Limb (tissue), 2 donors: ENCODE results near the gene BUD23.
A peak's percentile ranks its signal among the peaks of the same experiment; 100 is the strongest.
"Not testable (repeated sequence)": the region's sequence is repeated elsewhere in the genome, so short reads cannot be mapped to it uniquely, and the experiment has no call there.

Experiments
- DNase-seq, 2 donors: peaks; one replicate each; pipeline ENCODE4 v3.0.0-alpha.2; 2016; ENCODE audit errors: extremely low spot score in 2 of 2

The BUD23 gene

DNA sequence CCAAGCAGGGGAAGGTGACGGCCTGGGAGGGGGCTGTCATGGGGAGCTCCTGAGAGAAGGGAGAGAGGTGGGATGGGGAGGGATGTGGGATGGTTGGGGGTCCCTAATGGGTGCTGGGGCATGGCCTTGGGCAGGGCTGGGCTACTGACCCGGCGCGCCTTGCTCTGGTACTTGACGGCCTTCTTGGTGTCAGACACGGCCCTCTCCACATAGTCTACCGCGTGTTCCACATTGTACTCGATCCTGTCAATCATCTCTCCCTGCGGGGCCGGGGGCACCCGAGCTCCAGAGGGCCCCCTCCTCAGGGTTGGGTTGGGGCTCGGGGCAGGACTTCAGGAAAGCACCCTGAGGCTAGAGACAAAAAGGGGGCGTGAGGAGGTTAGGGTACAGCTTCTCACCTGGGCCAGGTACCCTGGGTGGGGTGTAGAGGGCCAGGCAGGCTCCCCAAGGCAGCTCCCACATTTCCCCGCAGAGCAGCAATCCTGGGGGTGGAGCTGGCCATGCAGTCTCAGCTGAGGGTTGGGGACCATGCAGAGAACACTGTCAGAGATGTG, 17.3 kb downstream of the BUD23 start:
- DNase-seq, result no peak

DNA sequence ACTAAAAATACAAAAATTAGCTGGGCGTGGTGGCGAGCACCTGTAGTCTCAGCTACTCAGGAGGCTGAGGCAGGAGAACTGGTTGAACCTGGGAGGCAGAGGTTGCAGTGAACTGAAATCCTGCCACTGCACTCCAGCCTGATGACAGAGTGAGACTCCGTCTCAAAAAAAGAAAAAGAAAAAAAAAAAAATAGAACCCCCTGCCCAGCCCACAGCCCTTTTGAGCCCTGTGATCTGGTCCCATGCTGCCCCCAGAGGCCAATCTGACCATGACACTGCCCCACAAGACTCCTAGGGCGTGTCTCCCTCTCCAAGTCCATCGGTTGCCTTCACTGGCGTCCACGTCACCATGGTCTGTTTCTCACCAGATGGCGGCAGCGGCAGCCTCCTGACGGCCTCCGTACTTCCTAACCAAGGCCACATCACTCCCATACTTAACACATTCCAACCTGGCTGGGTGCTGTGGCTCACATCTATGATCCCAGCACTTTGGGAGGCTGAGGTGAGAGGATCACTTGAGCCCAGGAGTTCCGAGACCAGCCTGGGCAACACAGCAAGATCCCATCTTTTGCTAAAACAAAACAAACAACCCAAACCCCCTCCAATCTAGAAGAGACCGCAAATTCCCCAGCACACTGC, 18.1 kb downstream of the BUD23 start:
- DNase-seq, result no peak

DNA sequence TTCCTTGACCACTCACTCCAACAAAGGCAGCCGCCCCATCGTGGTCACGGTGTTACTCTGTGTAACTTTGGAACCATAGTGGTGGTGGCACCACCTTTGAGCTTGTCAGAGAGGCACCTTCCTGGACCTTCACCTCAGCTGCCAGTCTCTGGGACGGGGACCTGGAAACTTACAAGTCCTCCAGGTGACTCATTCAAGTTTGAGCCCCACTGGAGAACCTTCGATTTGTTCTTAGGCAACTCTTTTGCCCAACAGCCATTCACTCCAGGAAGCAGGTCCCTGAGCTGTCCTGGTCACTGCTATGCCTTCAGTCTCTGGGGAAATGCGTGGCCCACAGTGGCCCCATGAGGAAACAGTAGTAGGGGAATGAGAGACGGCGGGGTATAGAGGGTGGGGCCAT, 18.8 kb downstream of the BUD23 start:
- DNase-seq, result no peak

DNA sequence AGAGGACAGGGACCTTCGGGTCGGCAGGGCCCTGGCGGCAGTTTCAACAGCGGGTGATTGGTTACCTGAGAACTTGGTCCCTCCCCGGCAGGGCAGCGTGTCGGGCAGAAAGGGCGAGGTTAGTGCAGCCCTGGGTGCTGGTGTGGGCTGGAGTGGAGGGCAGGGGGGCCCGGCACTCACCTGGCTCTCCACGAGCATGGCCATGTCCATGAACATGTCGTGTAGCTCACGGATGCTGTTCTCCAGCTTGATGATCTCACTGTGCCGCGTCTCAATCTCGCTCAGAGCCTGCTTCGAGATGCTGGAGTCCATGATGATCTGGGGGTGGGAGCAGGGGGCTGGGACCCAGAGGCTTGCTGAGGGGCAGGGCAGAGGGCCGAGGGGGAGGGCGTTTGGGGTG, 19.3 kb downstream of the BUD23 start:
- DNase-seq, result no peak

DNA sequence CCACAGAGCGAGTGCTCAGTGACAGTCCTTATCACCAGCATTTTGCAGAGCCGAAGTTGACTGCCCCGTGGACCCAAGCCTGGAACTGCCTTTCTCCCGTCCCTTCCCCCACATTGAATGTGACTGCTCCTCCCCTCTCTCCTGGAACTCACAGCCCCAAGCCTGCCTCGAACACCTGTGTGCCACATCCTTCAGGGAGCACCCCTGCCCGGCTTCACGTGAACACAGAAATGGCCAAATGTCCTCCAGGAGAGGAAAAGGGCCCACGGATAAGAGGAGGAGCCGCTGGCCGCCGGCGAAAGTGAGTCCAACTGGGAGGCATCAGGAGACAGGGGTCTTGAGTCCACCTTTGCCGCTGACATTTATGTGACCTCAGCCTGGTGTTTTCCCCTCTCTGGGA, 19.8 kb downstream of the BUD23 start:
- DNase-seq, result no peak

DNA sequence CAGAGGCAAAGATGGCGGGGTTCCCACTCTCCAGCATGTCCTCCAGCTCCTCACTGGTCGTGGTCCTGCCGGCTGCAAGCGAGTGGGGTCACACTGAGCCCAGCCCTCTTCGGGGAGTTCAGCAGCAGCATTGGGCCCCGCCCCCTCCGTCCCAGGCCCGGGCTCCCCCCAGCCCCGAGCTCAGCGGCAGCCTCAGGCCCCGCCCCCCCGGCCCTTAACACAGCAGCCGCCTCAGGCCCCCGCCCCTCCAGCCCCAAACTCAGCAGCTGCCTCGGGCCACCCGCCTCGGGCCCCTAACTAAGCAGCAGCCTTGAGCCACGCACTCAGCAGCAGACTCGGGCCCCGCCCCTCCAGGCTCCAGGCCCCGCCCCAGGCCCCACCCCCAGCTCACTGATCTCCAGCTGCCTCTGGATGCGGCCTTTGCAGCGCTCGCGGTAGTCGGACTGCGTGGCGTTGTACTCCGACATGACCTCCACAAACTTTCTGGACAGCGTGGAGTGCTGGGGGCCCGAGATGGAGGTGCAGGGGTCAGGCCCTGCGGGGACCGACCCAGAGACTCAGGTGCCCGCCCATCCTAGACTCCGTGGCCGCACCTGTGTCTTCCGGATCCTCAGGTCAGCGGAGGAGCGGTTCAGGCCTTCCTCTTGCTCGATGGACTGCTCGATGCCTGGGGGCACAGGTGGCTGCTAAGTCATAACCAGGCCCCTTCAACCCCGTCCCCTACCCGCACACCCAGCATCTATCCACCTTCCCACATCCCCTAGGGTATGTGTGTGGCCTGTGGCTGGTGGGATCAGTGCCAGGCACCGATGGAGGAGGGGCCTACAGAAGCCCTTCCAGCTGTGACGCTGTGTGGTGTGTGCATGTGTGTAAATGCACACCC, 20.6 kb downstream of the BUD23 start:
- peak; percentile 84 to 90 for DNase-seq

DNA sequence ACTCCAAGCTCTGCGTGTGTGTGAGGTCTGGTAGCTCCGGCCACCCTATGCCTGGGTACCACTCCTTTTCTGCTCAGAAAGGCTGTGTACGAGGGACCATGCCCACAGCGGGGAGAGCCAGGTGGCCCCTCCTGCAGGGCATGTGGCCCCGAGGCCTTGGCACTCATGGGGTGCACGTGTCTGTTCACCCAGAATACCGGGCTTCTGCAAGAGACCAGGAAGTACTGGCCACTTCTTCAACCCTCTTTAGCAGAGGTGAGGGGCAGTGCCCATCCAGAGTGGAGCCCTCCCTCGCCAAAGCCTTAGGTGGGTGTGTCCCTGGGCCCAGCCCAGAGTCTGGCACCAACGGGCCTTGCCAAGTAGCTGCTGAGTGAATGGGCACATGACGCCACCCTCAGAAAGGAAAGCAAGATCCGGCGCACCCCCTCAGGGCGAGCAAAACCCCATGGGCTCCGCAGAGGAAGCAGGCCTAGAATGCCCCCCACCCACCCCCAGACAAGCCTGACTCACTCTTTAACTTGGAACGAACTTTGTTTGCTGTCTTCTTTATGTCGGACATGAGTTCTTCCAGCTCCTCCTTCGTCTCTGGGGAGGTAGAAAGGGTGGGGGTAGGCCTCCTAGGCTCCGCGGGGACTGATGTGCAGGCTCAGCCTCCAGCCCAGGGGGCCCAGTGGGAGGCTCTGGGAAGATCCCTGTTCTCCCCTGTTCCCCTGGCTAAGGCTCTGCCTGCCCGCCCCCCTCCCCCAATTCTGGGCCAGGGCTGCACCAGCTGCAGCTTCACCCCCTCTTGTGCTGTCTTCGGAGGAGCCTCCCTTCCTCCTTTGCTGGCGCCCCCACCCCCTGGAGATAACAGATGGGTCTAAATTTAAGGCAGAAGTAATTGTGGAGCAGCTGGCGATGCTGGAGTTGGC, 21.5 kb downstream of the BUD23 start:
- no peak for DNase-seq

DNA sequence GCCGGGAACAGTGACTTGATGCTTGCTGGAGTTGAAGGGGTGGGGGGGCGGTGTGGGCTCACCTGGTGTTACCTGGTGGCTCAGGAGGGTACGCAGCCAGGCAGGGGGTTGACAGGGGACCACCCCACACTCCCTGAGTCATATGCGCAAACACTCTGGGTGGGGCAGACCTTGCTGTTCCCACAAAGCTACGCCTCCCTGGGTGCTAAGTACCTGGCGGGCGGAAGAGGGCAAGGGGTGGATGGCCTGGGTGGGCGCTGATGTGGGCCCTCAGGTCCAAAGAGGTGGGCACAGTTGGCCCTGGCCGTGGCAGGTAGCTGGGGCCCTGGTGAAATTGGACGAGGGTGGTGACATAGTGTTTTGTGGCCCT, 22.1 kb downstream of the BUD23 start:
- no peak for DNase-seq

DNA sequence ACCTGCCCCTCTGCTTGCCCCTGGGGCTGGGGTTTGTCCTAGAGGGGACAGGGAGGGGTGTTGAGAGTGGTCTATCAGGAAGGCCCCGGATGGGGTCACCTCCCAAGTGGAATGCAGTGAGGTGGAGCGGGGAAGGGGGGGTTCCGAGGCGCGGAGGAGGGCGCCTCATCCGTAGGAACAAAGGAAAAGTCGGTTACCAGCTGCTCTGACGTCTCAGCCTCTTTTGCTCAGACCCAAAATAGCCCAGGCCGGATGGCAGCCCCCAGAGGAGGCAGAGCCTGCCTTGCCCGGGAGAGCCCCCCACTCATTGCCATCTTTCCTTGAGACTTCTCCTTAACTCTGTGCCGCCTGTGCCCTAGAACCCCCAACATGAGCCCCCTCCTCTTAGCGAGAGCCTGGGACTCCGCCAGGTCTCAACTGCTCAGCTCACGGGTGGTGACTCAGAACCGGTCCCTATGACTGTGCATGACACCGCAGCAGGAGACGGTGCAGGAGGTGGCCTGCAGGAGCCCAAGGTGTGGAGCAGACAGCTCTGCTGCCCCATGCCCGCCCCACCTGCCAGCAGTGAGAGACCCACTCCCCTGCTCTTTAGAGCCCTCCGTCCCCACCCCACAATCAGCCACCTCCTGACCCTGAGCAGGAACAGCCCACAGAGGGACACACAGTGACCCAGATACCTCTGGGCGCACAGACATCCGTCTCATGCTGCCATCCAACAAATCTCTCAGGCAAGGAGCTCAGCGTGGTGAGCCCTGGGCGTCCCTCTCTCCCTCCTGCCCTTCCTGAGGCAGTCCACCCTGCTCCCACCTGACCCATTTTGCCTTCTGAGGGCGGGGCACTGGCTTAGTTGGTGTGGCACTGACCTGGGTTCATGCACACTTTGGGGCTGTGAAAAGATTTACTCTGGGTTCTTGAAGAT, 23.0 kb downstream of the BUD23 start:
- DNase-seq, result no peak

DNA sequence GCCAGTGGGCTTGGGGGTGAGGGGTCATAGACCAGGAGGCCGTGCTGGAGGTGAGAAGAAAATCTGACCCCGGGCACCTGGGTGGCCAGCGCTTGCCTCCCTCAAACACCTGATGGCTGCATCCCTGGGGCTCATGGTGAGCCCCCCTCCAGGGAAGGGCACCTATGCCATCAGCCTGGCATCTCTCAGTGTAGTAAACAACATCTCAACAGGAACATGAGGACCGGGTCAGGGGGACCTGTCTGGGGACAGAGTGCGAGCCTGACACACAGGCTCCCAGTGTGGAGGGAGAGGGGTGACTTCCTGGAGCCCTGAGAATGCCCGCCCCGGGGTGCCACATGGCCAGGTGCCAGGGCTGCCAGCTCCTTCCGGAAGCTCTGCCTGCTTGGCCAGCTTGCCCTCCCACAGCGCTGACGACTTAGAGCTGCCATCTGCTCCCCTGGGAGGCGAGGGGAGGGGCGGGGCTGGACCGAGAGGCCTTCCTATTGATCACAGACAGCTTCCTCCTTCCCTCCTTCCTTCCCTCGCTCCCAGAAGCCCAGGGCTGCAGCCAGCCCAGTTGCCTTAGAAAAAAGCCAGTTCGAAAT, 23.7 kb downstream of the BUD23 start:
- no peak for DNase-seq

DNA sequence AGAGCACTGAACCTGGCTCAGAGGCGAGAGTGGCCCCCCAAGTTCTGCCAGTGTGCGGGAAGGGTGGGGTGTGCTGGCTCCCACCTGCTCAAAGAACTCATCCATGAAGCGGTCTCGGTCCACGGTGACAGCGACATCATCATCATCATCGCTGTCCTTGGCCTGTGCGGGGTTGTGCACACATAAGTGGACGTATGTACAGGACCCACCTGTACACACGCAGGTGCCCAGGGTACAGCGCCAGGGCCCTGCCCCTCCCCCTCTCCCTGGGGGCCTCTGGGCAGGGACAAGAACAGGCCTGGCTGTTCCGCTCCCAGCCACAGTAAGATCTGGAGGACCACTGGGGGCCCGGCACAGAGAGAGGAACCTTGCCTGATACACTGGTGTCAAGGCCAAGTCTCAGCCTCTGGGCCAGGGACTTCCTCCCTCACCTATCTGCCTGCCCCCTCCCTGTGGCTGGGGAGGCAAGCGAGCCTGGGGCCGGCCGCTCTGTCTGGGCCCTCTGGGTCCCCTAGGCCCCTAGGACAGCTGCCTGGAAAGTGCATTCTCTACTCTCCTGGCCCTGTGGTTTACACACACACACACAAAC, 25.7 kb downstream of the BUD23 start:
- DNase-seq, result no peak

DNA sequence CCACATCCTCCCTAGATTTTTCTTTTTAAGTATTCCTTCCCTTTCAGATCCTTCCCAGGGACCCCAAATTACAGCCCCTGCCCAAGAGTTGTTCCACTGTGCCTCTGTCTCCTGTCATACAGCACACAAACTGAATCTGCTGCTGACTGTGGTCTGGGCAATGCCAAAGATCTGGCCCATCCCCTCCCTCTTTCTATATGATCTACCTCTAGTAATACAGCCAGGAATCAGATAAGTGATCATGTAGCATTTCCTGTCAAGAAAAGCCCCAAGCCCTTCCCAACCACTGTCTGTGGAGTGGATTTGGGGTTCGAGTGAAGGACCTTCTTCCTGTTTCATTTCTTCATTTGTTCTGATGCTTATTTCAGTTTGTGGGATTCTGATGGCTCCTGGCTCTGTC, 29.4 kb downstream of the BUD23 start:
- DNase-seq, result no peak

DNA sequence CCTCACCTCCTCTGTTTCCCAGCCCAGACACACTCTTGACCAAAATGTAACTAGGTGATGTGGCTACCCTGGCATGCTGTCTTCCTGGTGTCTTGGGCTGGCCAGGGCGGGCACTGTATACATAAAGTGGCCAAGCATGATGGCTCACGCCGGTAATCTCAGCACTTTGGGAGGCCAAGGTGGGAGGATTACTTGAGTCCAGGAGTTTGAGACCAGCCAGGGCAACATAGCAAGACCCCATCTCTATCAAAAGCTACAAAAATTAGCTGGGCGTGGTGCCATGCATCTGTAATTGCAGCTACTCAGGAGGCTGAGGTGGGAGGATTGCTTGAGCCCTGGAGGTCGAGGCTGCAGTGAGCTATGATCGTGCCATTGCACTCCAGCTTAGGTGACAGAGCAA, 29.9 kb downstream of the BUD23 start:
- not testable (repeated sequence) for DNase-seq

DNA sequence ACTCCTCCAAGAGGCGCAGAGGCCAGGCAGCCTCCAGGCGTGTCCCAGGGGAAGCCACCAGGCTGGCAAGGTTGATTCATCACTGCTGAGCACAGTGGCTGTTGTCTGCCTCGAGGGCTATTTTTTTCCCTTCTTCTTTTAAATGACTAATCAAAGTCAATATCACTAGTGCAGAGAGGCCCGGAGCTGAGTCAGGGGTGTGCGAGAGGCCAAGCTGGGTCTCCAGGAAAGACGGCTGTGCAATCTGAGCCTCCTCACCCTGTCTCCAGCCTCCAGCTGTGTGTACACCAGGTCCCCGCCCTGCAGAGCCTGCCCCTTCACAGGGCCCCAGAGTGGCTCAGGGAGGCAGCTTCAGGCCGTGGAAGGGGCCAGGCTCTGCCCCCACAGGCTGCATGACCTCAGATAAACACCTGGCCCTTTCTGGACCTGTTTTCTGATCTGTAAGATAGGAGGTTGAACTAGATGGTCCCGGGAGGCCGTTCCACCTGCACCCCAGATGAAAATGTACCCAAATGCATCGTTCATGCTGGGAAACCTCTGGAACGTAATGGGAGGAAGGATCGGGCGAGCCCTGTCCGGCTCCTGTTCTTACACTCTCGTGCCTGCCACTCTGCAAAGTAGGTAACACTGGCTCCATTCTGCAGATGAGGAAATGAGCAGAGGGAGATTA, 32.4 kb downstream of the BUD23 start:
- DNase-seq, result peak; percentile 67 to 73

DNA sequence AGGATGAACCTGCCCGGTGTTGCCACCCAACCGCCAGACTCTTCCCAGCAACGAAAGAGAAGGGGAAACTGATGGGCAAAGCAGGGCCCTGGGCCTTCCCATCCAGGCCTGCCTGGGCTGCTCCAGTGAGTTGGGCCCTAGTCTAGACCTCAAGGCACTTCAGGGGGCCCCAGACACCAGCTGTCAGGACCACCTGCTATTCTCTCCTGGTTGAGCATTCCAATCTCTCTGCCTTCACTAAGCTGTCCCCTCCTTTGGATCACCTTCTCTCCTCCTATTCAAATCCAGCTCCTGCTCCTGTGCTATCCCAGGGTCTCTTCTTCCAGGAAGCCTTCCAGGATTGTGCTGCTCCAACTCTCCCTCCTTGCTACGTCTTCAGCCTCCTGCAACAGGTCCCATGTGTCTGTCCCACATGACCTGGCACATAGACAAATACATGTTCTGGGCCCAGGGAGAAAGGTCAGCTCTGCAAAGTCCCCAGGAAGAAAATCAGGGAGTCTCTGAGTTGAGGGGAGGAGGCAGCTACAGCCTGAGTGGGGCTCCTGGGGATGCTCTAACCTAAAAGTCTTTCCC, 33.0 kb downstream of the BUD23 start:
- no peak for DNase-seq

DNA sequence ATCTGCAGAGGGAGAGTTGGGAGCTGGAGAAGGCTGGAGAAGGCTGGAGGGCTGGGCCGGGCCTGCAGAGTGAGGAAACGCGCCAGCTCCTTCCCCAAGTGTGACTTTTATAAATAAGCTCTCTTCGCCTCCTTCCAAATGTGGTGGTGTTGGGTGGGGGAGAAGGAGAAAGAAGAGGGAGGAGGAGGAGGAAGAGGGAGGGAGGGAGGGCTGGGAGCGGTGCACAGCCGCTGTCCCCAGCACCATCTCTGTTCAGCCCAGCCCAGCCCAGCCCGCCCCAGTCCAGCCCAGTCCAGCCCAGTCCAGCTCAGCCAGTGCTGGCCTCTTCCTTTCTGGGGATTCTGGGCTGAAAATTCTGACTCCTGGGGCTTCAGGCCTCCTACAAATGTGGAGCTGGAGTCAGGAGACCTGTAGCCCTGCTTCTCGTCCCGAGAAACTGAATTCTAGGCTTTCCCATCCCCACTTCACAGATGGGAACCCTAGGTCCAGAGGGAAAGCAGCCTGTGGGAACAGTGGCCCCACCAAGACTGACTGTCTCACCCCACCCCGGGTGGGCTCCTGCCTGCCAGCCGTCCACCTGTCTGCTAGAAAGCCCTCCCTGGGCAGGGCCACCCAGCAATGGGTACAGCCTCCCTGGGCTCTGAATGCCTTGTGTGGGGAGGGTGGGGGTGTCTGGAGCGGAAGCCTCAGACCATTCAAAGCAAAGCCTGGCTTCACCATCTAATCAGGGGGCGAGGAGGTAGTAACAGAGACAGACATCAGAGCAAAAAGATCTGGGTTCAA, 33.8 kb downstream of the BUD23 start:
- DNase-seq, result no peak

DNA sequence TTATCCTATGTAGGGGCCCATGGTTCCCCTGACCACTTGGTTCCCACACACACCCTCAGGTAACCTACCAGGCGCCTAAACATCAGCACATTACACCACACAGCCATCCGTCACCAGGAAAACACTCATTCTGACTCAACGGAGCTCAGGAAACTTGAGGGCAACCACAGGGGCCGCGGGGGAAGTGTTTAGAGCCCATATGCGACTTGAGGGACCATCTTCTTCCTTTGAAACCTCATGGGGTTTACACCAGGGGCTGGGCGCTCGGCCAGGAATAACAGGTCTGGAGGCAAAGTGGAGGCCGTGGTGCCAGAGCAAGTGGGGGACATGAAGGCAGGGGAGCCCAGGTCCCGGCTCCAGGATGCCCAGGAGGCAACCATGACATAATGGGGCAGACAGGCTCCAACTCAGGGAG, 34.6 kb downstream of the BUD23 start:
- DNase-seq, result no peak

DNA sequence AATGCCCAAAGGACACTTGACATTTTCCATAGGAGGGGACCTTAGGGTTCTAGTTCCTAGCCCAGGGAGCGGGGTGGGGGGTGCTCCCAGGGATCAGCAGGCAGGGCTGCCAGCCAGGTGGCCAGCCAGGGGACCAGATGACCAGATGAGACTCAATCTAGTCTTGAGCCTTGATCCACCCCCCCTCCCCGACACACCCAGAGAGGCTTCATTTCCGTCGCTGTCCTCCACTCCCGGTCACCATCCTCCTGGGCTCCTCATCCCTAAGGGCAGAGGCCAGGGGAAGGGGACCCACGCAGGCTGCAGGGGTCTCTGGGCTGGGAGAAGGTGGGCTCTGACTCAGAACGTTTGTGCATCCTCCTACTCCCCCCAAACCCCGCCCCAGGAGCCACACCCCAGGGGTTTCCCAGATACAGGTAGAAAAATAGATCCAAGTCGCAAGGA, 35.1 kb downstream of the BUD23 start:
- DNase-seq, result no peak
